ENCODE data around the gene MIDN. TPM values are rescaled to one million over a fixed set of nuclear protein-coding genes. Genes with fewer than 3 reads are reported as not detected.

MIDN gene
- total RNA-seq, 1 donor = 23.2 TPM

- peak; percentile 63 for DNase-seq (ENCODE audit: low read depth)
- peak overlapping the region; percentile 86 for H3K4me3 ChIP-seq (ENCODE audit: low read depth, low read length)
- TF ChIP-seq CTCF (IDR thresholded peaks at IDR 0.05; ENCODE audit: insufficient read depth, low read length) = no peak
Observed at GRCh38 chr19:1250437-1251260, 2.3 kb downstream of the MIDN start.

- peak overlapping the region; percentile 86 for H3K4me3 ChIP-seq (ENCODE audit: low read depth, low read length)
- TF ChIP-seq CTCF (IDR thresholded peaks at IDR 0.05; ENCODE audit: insufficient read depth, low read length) = no peak
- peak; percentile 63 for DNase-seq (ENCODE audit: low read depth)
Observed at GRCh38 chr19:1251330-1252220, 3.2 kb downstream of the MIDN start.

GRCh38 chr19:1252221-1252820 lies 3.9 kb downstream of the MIDN start:
- peak; percentile 99 for DNase-seq (ENCODE audit: low read depth)
- H3K4me3 ChIP-seq (ENCODE audit: low read depth, low read length) = peak overlapping the region; percentile 86
- TF ChIP-seq CTCF (IDR thresholded peaks at IDR 0.05; ENCODE audit: insufficient read depth, low read length) = no peak

GRCh38 chr19:1252821-1253513 lies 4.6 kb downstream of the MIDN start:
- H3K4me3 ChIP-seq (ENCODE audit: low read depth, low read length) = peak overlapping the region; percentile 86

GRCh38 chr19:1253514-1254080 lies 5.2 kb downstream of the MIDN start:
- peak overlapping the region; percentile 64 for H3K4me3 ChIP-seq (ENCODE audit: low read depth, low read length)
- TF ChIP-seq CTCF (IDR thresholded peaks at IDR 0.05; ENCODE audit: insufficient read depth, low read length) = no peak
- DNase-seq (ENCODE audit: low read depth) = no peak

More at GRCh38 chr19:1252821-1253513, 4.6 kb downstream of the MIDN start:
- peak; percentile 97 for DNase-seq (ENCODE audit: low read depth)
- peak; percentile 40 for TF ChIP-seq CTCF (IDR thresholded peaks at IDR 0.05; ENCODE audit: insufficient read depth, low read length)

GRCh38 chr19:1254081-1254527 lies 5.7 kb downstream of the MIDN start:
- no peak for TF ChIP-seq CTCF (IDR thresholded peaks at IDR 0.05; ENCODE audit: insufficient read depth, low read length)
- no peak for DNase-seq (ENCODE audit: low read depth)
- no peak overlapping the region for H3K4me3 ChIP-seq (ENCODE audit: low read depth, low read length)
